KOPT-K1 (cell line): Measurements from ENCODE around the gene IGSF10.

Experiments used
- H3K27ac ChIP-seq: fragments of 200-600 bp; sonication (generic); 2 replicates; pipeline ENCODE4 v1.5.1; 2016; ENCODE audit warnings: antibody characterized with exemption, mild to moderate bottlenecking, low read depth, low read length; ENCODE audit not compliant: poor library complexity, severe bottlenecking
- H3K36me3 ChIP-seq: fragments of 200-600 bp; sonication (generic); 2 replicates; pipeline ENCODE4 v1.5.1; 2017; ENCODE audit warnings: antibody characterized with exemption, mild to moderate bottlenecking, low read length, moderate library complexity; ENCODE audit not compliant: insufficient read depth
- H3K9me3 ChIP-seq: fragments of 200-600 bp; sonication (generic); 2 replicates; pipeline ENCODE4 v1.5.1; 2017; ENCODE audit warnings: antibody characterized with exemption, low read length, mild to moderate bottlenecking; ENCODE audit not compliant: insufficient read depth, poor library complexity, severe bottlenecking

IGSF10 gene

GRCh38 chr3:151440940-151441339 lies 19.9 kb downstream of the IGSF10 start:
- Histone ChIP-seq H3K36me3 (no peaks in the 10 kb centered on the region), H3K9me3 (no peaks in the 10 kb centered on the region), H3K27ac (no peak overlapping the region)

GRCh38 chr3:151439652-151440125 lies 21.2 kb downstream of the IGSF10 start:
- no peaks in the 10 kb centered on the region for H3K9me3 ChIP-seq
- no peaks in the 10 kb centered on the region for H3K36me3 ChIP-seq
- no peak overlapping the region for H3K27ac ChIP-seq

GRCh38 chr3:151437906-151438305 lies 23.0 kb downstream of the IGSF10 start:
- no peaks in the 10 kb centered on the region for H3K9me3 ChIP-seq
- H3K36me3 ChIP-seq: peaks cover 3% of the 10 kb centered on the region; the same call in 1 of the 2 replicates
- no peak overlapping the region for H3K27ac ChIP-seq

GRCh38 chr3:151436675-151437446 lies 24.0 kb downstream of the IGSF10 start:
- Histone ChIP-seq H3K27ac (no peak overlapping the region), H3K36me3 (peaks cover 3% of the 10 kb centered on the region; the same call in 1 of the 2 replicates), H3K9me3 (no peaks in the 10 kb centered on the region)

GRCh38 chr3:151434151-151434890 lies 26.5 kb downstream of the IGSF10 start:
- no peak overlapping the region for H3K27ac ChIP-seq
- peaks cover 11% of the 10 kb centered on the region; the same call in 1 of the 2 replicates for H3K36me3 ChIP-seq
- H3K9me3 ChIP-seq: no peaks in the 10 kb centered on the region

- peaks cover 18% of the 10 kb centered on the region; the same call in 1 of the 2 replicates for H3K36me3 ChIP-seq
- H3K9me3 ChIP-seq: no peaks in the 10 kb centered on the region
- no peak overlapping the region for H3K27ac ChIP-seq
Measured at GRCh38 chr3:151432616-151433372, 28.1 kb downstream of the IGSF10 start.

GRCh38 chr3:151431940-151432339 lies 28.9 kb downstream of the IGSF10 start:
- Histone ChIP-seq H3K27ac (no peak overlapping the region), H3K9me3 (no peaks in the 10 kb centered on the region), H3K36me3 (peaks cover 18% of the 10 kb centered on the region; the same call in 1 of the 2 replicates)

GRCh38 chr3:151430821-151431484 lies 29.9 kb downstream of the IGSF10 start:
- H3K27ac ChIP-seq: no peak overlapping the region
- peaks cover 18% of the 10 kb centered on the region; the same call in 1 of the 2 replicates for H3K36me3 ChIP-seq
- no peaks in the 10 kb centered on the region for H3K9me3 ChIP-seq

- no peaks in the 10 kb centered on the region for H3K9me3 ChIP-seq
- peaks cover 17% of the 10 kb centered on the region; the same call in 1 of the 2 replicates for H3K36me3 ChIP-seq
Measured at GRCh38 chr3:151428386-151428785, 32.5 kb downstream of the IGSF10 start.

GRCh38 chr3:151426341-151426657 lies 34.6 kb downstream of the IGSF10 start:
- Histone ChIP-seq H3K9me3 (no peaks in the 10 kb centered on the region), H3K36me3 (peaks cover 15% of the 10 kb centered on the region; the same call in 1 of the 2 replicates), H3K27ac (no peak overlapping the region)

More at GRCh38 chr3:151428386-151428785, 32.5 kb downstream of the IGSF10 start:
- H3K27ac ChIP-seq: no peak overlapping the region

- Histone ChIP-seq H3K27ac (no peak overlapping the region), H3K36me3 (peaks cover 11% of the 10 kb centered on the region; the same call in 1 of the 2 replicates), H3K9me3 (no peaks in the 10 kb centered on the region)
Measured at GRCh38 chr3:151425627-151426340, 35.1 kb downstream of the IGSF10 start.

GRCh38 chr3:151423091-151423490 lies 37.8 kb downstream of the IGSF10 start:
- no peaks in the 10 kb centered on the region; the same call in 1 of the 2 replicates for H3K36me3 ChIP-seq
- H3K9me3 ChIP-seq: no peaks in the 10 kb centered on the region
- no peak overlapping the region for H3K27ac ChIP-seq

- Histone ChIP-seq H3K9me3 (no peaks in the 10 kb centered on the region), H3K27ac (no peak overlapping the region), H3K36me3 (peaks cover 3% of the 10 kb centered on the region)
Measured at GRCh38 chr3:151421938-151422337, 38.9 kb downstream of the IGSF10 start.

GRCh38 chr3:151419806-151420205 lies 41.1 kb downstream of the IGSF10 start:
- Histone ChIP-seq H3K9me3 (no peaks in the 10 kb centered on the region), H3K27ac (no peak overlapping the region), H3K36me3 (peaks cover 4% of the 10 kb centered on the region)
